ENCODE data around the gene PAGE4. TPM values are rescaled to one million over a fixed set of nuclear protein-coding genes. Genes with fewer than 3 reads are reported as not detected.

The PAGE4 gene
- total and polyA plus RNA-seq, 4 donors: not detected

DNA sequence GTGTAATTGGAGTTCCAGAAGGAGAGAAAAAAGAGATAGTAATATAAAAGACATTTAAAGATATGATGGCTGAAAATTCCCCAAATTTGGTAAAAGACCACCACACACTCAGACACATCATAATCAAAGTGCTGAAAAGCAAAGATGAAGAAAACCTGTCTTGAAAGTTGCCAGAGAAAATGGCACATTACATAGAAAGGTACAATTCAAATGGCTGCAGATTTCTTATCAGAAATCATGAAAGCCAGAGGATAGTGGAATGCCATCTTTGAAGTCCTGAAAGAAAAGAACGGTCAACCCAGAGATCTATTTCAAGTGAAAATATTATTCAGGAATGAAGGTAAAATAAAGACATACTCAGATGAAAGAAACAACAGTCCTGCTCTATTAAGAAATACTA is 29.3 kb upstream of the PAGE4 start:
- Histone ChIP-seq H3K9ac (ENCODE audit: low read depth in 1 of 2, low read length in 2 of 2) (no peak overlapping the region), H3K4me1 (ENCODE audit: control insufficient read depth in 4 of 4, insufficient read depth in 4 of 4, low read length in 3 of 4) (no peaks in the 10 kb centered on the region), H3K36me3 (ENCODE audit: control insufficient read depth in 4 of 4, insufficient read depth in 3 of 4, low read depth in 1 of 4, low read length in 3 of 4) (no peaks in the 10 kb centered on the region), H3K27ac (ENCODE audit: low read depth in 1 of 2, low read length in 2 of 2) (no peak overlapping the region), H3K4me3 (ENCODE audit: low read depth in 1 of 3, low read length in 3 of 3) (no peak overlapping the region), H3K27me3 (ENCODE audit: control insufficient read depth in 4 of 4, insufficient read depth in 4 of 4, low read length in 3 of 4) (no peaks in the 10 kb centered on the region), H3K9me3 (ENCODE audit: control insufficient read depth in 4 of 4, low read length in 3 of 4) (peaks cover 0 to 2% (median 0%) of the 10 kb centered on the region in 4 donors)
- DNase-seq (ENCODE audit: low spot score): no peak
- WGBS: 89% methylated on average over 1 of the region's 1 CpG
- TF ChIP-seq TAF1 (conservative IDR thresholded peaks at IDR 0.05) (no peak), HNF4G (IDR thresholded peaks at IDR 0.05) (no peak), FOXA2 (IDR thresholded peaks at IDR 0.05) (no peak), ATF3 (IDR thresholded peaks at IDR 0.05) (no peak), RAD21 (IDR thresholded peaks at IDR 0.05) (no peak), MAX (IDR thresholded peaks at IDR 0.05) (no peak), EGR1 (IDR thresholded peaks at IDR 0.05; ENCODE audit: low read depth in 2 of 2) (no peak), NR2F2 (IDR thresholded peaks at IDR 0.05) (no peak)

DNA sequence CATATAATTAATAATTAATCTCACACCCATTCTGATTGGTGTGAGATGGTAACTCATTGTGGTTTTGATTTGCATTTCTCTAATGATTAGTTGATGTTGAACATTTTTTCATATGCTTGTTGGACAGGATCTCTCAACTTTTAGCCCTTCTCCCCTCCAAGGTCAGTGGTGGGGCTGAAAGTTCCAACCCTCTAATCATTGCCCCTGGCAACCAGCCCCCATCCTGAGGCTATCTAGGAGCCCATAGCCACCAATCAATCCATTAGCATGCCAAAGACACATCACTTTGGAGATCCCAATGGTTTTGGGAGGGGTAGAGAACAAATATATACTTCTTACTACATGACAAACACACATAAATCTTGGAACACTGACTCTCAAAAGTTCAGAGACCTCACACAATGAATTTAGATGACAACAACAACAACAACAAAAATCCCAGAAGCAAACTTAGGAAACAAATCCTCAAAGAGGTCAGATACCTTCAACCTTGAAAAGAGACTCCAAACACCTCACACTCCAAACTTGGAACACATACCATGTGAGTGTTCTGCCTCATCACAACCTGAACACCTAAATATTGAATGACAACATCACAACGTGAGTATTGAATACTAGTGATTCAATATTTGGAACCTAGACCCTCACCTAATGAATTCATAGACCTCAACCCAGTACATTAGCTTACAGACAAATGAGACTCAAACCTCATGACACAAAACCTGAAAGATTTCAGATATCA is 19.0 kb upstream of the PAGE4 start:
- Histone ChIP-seq H3K4me3 (ENCODE audit: low read depth in 1 of 3, low read length in 3 of 3) (no peak overlapping the region), H3K27me3 (ENCODE audit: control insufficient read depth in 4 of 4, insufficient read depth in 4 of 4, low read length in 3 of 4) (no peaks in the 10 kb centered on the region), H3K9me3 (ENCODE audit: control insufficient read depth in 4 of 4, low read length in 3 of 4) (peaks cover 0 to 6% (median 0%) of the 10 kb centered on the region in 4 donors), H3K9ac (ENCODE audit: low read depth in 1 of 2, low read length in 2 of 2) (no peak overlapping the region), H3K36me3 (ENCODE audit: control insufficient read depth in 4 of 4, insufficient read depth in 3 of 4, low read depth in 1 of 4, low read length in 3 of 4) (no peaks in the 10 kb centered on the region), H3K4me1 (ENCODE audit: control insufficient read depth in 4 of 4, insufficient read depth in 4 of 4, low read length in 3 of 4) (no peaks in the 10 kb centered on the region), H3K27ac (ENCODE audit: low read depth in 1 of 2, low read length in 2 of 2) (no peak overlapping the region)
- TF ChIP-seq HNF4G (IDR thresholded peaks at IDR 0.05) (no peak), HNF4A (conservative IDR thresholded peaks at IDR 0.05) (no peak), GABPA (IDR thresholded peaks at IDR 0.05 in 1 of 2, conservative IDR thresholded peaks at IDR 0.05 in 1 of 2) (no peak), EGR1 (IDR thresholded peaks at IDR 0.05; ENCODE audit: low read depth in 2 of 2) (no peak), RAD21 (IDR thresholded peaks at IDR 0.05) (no peak), SP1 (IDR thresholded peaks at IDR 0.05) (no peak)
- TF ChIP-seq, protein P1, sequence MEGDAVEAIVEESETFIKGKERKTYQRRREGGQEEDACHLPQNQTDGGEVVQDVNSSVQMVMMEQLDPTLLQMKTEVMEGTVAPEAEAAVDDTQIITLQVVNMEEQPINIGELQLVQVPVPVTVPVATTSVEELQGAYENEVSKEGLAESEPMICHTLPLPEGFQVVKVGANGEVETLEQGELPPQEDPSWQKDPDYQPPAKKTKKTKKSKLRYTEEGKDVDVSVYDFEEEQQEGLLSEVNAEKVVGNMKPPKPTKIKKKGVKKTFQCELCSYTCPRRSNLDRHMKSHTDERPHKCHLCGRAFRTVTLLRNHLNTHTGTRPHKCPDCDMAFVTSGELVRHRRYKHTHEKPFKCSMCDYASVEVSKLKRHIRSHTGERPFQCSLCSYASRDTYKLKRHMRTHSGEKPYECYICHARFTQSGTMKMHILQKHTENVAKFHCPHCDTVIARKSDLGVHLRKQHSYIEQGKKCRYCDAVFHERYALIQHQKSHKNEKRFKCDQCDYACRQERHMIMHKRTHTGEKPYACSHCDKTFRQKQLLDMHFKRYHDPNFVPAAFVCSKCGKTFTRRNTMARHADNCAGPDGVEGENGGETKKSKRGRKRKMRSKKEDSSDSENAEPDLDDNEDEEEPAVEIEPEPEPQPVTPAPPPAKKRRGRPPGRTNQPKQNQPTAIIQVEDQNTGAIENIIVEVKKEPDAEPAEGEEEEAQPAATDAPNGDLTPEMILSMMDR (IDR thresholded peaks at IDR 0.05; ENCODE audit: low read depth, low read length, missing input control): no peak
- TF ChIP-seq, protein P2, sequence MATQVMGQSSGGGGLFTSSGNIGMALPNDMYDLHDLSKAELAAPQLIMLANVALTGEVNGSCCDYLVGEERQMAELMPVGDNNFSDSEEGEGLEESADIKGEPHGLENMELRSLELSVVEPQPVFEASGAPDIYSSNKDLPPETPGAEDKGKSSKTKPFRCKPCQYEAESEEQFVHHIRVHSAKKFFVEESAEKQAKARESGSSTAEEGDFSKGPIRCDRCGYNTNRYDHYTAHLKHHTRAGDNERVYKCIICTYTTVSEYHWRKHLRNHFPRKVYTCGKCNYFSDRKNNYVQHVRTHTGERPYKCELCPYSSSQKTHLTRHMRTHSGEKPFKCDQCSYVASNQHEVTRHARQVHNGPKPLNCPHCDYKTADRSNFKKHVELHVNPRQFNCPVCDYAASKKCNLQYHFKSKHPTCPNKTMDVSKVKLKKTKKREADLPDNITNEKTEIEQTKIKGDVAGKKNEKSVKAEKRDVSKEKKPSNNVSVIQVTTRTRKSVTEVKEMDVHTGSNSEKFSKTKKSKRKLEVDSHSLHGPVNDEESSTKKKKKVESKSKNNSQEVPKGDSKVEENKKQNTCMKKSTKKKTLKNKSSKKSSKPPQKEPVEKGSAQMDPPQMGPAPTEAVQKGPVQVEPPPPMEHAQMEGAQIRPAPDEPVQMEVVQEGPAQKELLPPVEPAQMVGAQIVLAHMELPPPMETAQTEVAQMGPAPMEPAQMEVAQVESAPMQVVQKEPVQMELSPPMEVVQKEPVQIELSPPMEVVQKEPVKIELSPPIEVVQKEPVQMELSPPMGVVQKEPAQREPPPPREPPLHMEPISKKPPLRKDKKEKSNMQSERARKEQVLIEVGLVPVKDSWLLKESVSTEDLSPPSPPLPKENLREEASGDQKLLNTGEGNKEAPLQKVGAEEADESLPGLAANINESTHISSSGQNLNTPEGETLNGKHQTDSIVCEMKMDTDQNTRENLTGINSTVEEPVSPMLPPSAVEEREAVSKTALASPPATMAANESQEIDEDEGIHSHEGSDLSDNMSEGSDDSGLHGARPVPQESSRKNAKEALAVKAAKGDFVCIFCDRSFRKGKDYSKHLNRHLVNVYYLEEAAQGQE (IDR thresholded peaks at IDR 0.05): no peak
- 59% methylated on average over 1 of the region's 1 CpG for WGBS
- DNase-seq (ENCODE audit: low spot score): no peak
